ENCODE results near the gene LBR.
A peak's percentile ranks its signal among the peaks of the same experiment; 100 is the strongest.

LBR gene

GRCh38 chr1:225426395-225427234 lies 1.2 kb downstream of the LBR start:
- Histone ChIP-seq H3K27ac (ENCODE audit: low read depth, low read length, poor library complexity, severe bottlenecking) (peak overlapping the region; percentile 63), H3K4me2 (ENCODE audit: low read length) (peak overlapping the region; percentile 96), H4K20me1 (ENCODE audit: insufficient read depth, low read length) (no peaks in the 10 kb centered on the region), H3K9me3 (ENCODE audit: low read length) (no peaks in the 10 kb centered on the region), H3K79me2 (ENCODE audit: insufficient read depth, low read length) (peaks cover 61% of the 10 kb centered on the region), H3K9ac (ENCODE audit: low read length) (peak overlapping the region; percentile 88), H3K4me3 (ENCODE audit: low read depth, low read length, poor library complexity, severe bottlenecking) (peak overlapping the region; percentile 91), H2AFZ (ENCODE audit: low read length) (no peak overlapping the region), H3K27me3 (ENCODE audit: insufficient read depth, low read length) (no peaks in the 10 kb centered on the region), H3F3A (ENCODE audit: insufficient read depth, low read length) (no peaks in the 10 kb centered on the region), H3K36me3 (ENCODE audit: insufficient read depth, low read length) (peaks cover 31% of the 10 kb centered on the region), H3K4me1 (ENCODE audit: insufficient read depth, low read length, severe bottlenecking) (peaks cover 50% of the 10 kb centered on the region), H3K9me2 (ENCODE audit: low read depth, low read length) (no peaks in the 10 kb centered on the region)
- TF ChIP-seq CTCF (IDR thresholded peaks at IDR 0.05; ENCODE audit: low read length) (no peak), EZH2 (IDR thresholded peaks at IDR 0.05; ENCODE audit: borderline replicate concordance, low read length) (no peak)

GRCh38 chr1:225425201-225425786 lies 2.5 kb downstream of the LBR start:
- H3K27me3 ChIP-seq (ENCODE audit: insufficient read depth, low read length): no peaks in the 10 kb centered on the region
- peaks cover 72% of the 10 kb centered on the region for H3K79me2 ChIP-seq (ENCODE audit: insufficient read depth, low read length)
- no peaks in the 10 kb centered on the region for H3F3A ChIP-seq (ENCODE audit: insufficient read depth, low read length)
- H3K36me3 ChIP-seq (ENCODE audit: insufficient read depth, low read length): peaks cover 45% of the 10 kb centered on the region
- H4K20me1 ChIP-seq (ENCODE audit: insufficient read depth, low read length): no peaks in the 10 kb centered on the region
- TF ChIP-seq CTCF (IDR thresholded peaks at IDR 0.05; ENCODE audit: low read length) (no peak), EZH2 (IDR thresholded peaks at IDR 0.05; ENCODE audit: borderline replicate concordance, low read length) (no peak)
- no peaks in the 10 kb centered on the region for H3K9me3 ChIP-seq (ENCODE audit: low read length)
- no peaks in the 10 kb centered on the region for H3K9me2 ChIP-seq (ENCODE audit: low read depth, low read length)
- peak overlapping the region; percentile 88 for H3K9ac ChIP-seq (ENCODE audit: low read length)
- peaks cover 50% of the 10 kb centered on the region for H3K4me1 ChIP-seq (ENCODE audit: insufficient read depth, low read length, severe bottlenecking)
- H3K4me3 ChIP-seq (ENCODE audit: low read depth, low read length, poor library complexity, severe bottlenecking): peak overlapping the region; percentile 91
- H3K4me2 ChIP-seq (ENCODE audit: low read length): peak overlapping the region; percentile 96
- H2AFZ ChIP-seq (ENCODE audit: low read length): no peak overlapping the region
- H3K27ac ChIP-seq (ENCODE audit: low read depth, low read length, poor library complexity, severe bottlenecking): peak overlapping the region; percentile 63

- Histone ChIP-seq H3K9me3 (ENCODE audit: low read length) (no peaks in the 10 kb centered on the region), H3K27ac (ENCODE audit: low read depth, low read length, poor library complexity, severe bottlenecking) (peak overlapping the region; percentile 63), H3K4me1 (ENCODE audit: insufficient read depth, low read length, severe bottlenecking) (peaks cover 50% of the 10 kb centered on the region), H2AFZ (ENCODE audit: low read length) (no peak overlapping the region), H3K4me3 (ENCODE audit: low read depth, low read length, poor library complexity, severe bottlenecking) (peak overlapping the region; percentile 91), H3K79me2 (ENCODE audit: insufficient read depth, low read length) (peaks cover 75% of the 10 kb centered on the region), H3K9ac (ENCODE audit: low read length) (peak overlapping the region; percentile 88; the same call in 1 of the 2 replicates), H3K9me2 (ENCODE audit: low read depth, low read length) (no peaks in the 10 kb centered on the region), H3F3A (ENCODE audit: insufficient read depth, low read length) (no peaks in the 10 kb centered on the region), H3K27me3 (ENCODE audit: insufficient read depth, low read length) (no peaks in the 10 kb centered on the region), H3K36me3 (ENCODE audit: insufficient read depth, low read length) (peaks cover 51% of the 10 kb centered on the region), H4K20me1 (ENCODE audit: insufficient read depth, low read length) (no peaks in the 10 kb centered on the region), H3K4me2 (ENCODE audit: low read length) (peak overlapping the region; percentile 96)
- TF ChIP-seq CTCF (IDR thresholded peaks at IDR 0.05; ENCODE audit: low read length) (no peak), EZH2 (IDR thresholded peaks at IDR 0.05; ENCODE audit: borderline replicate concordance, low read length) (no peak)
Measured at GRCh38 chr1:225424562-225425200, 3.2 kb downstream of the LBR start.

All from OCI-LY1 (cell line).